WI38 (cell line): ENCODE results near the gene ABHD11.

ENCODE experiments used
- H3K4me3 ChIP-seq: 2 replicates; pipeline ENCODE4 v1.5.1; 2011; ENCODE audit warnings: low read depth, mild to moderate bottlenecking, control low read depth, low read length
- CTCF ChIP-seq: IDR thresholded peaks from 2 replicates; pipeline ENCODE4 v1.5.1; 2012; ENCODE audit warnings: low read depth, mild to moderate bottlenecking, control low read depth, low read length

Gene ABHD11

GRCh38 chr7:73699370-73700068 is 39.1 kb downstream of the ABHD11 start:
- TF ChIP-seq CTCF: no peak

GRCh38 chr7:73698410-73698809 is 40.2 kb downstream of the ABHD11 start:
- no peak for TF ChIP-seq CTCF

More at GRCh38 chr7:73699370-73700068, 39.1 kb downstream of the ABHD11 start:
- H3K4me3 ChIP-seq: no peak overlapping the region

GRCh38 chr7:73696372-73696771 is 42.2 kb downstream of the ABHD11 start:
- no peak for TF ChIP-seq CTCF
- H3K4me3 ChIP-seq: no peak overlapping the region

More at GRCh38 chr7:73698410-73698809, 40.2 kb downstream of the ABHD11 start:
- H3K4me3 ChIP-seq: no peak overlapping the region

GRCh38 chr7:73690646-73691045 is 48.0 kb downstream of the ABHD11 start:
- no peak overlapping the region for H3K4me3 ChIP-seq
- no peak for TF ChIP-seq CTCF

- no peak for TF ChIP-seq CTCF
- no peak overlapping the region for H3K4me3 ChIP-seq
Measured at GRCh38 chr7:73688288-73688687, 50.3 kb downstream of the ABHD11 start.
